ENCODE measurements around the gene PCSK9.
A peak's percentile ranks its signal among the peaks of the same experiment; 100 is the strongest.

The PCSK9 gene

GRCh38 chr1:55060133-55060999, 21.0 kb downstream of the PCSK9 start:
- DNase-seq = no peak

- DNase-seq = no peak
Observed at GRCh38 chr1:55061000-55061705, 21.8 kb downstream of the PCSK9 start.

GRCh38 chr1:55061706-55062321, 22.5 kb downstream of the PCSK9 start:
- DNase-seq = no peak

DNA sequence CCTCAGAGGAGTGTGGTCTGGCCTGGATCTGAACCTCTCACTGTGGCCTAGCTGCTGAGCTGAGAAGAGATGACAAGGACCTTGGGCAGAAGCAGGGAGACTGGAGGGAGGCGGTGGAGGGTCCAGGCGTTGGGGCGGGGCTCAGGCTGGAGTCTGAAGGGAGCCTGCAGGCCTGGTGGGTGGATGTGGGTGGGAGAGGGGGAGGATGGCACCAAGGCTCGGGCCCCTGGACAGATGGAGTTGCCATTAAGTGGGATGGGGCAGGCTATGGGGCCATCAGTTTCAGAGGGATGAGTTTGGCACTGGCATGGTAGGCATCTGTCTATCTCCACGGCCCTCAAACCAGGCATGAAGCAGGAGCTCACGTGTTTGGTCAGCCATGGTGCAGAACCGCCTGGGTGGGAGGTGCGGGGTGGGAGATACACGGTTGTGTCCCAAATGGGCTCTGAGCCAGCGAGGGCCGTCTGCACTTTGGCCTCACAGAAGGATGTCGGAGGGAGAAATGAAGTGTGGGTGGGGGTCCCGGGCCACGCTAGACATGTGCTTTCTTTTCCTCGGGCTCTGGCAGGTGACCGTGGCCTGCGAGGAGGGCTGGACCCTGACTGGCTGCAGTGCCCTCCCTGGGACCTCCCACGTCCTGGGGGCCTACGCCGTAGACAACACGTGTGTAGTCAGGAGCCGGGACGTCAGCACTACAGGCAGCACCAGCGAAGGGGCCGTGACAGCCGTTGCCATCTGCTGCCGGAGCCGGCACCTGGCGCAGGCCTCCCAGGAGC, 23.6 kb downstream of the PCSK9 start:
- no peak for DNase-seq

DNA sequence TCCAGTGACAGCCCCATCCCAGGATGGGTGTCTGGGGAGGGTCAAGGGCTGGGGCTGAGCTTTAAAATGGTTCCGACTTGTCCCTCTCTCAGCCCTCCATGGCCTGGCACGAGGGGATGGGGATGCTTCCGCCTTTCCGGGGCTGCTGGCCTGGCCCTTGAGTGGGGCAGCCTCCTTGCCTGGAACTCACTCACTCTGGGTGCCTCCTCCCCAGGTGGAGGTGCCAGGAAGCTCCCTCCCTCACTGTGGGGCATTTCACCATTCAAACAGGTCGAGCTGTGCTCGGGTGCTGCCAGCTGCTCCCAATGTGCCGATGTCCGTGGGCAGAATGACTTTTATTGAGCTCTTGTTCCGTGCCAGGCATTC, 24.2 kb downstream of the PCSK9 start:
- no peak for DNase-seq

DNA sequence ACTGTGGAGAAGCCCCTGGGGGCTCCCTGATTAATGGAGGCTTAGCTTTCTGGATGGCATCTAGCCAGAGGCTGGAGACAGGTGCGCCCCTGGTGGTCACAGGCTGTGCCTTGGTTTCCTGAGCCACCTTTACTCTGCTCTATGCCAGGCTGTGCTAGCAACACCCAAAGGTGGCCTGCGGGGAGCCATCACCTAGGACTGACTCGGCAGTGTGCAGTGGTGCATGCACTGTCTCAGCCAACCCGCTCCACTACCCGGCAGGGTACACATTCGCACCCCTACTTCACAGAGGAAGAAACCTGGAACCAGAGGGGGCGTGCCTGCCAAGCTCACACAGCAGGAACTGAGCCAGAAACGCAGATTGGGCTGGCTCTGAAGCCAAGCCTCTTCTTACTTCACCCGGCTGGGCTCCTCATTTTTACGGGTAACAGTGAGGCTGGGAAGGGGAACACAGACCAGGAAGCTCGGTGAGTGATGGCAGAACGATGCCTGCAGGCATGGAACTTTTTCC, 24.8 kb downstream of the PCSK9 start:
- DNase-seq = no peak

- DNase-seq = peak; percentile 33
Observed at GRCh38 chr1:55064861-55065263, 25.5 kb downstream of the PCSK9 start.

DNA sequence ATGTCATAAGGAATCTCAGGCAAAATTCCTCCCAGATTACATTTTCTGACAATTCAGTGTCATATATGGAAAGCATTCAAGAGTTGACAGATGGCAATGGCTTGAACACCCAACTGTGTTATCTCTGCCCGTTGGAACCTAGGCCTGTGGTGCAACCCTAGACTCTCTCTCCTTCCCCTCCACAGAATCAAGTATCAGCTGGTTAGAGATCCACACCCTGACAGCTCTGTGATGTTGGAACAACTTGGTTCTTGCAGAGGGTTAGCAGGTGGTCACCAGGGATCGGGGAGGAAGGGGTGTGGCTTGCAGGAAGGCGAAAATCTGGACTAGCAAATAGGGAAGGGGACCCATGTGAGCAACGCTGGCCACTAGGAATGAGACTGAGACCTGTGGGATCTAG, 26.3 kb downstream of the PCSK9 start:
- no peak for DNase-seq

DNA sequence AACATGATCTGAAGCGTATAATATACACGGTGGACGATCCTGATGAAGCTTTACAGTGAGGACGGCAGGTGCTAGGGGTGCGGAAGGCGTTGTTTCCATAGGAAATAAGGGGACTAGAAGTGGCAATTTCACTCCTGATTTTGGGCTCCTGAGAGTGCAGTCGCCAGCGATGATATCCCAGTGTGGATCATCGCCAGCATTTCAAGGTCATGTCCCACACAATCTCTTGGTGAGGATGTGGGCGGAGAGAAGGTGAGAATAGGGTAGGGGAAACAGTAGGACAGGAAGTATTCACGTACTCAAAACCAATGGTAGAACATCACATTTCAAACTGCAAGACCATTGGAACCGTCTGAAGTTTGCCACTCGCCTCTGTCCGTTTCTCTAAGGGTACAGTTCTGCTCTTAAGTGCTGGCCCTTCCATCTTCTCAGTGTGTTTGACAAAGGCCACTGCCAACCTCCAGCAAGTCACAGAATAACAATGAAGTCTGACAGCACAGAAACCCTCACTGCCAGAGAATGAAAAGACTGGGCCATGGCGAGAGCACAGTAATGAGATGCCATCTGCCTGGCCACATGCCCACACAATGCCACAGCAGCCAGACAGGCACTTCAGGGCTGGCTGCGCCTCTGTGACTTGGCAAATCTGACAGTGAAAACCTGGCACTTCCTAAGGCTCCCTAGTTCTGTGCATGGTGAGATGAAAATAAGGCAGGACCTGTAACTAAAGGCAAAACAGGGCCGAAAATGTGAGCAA, 27.9 kb downstream of the PCSK9 start:
- DNase-seq = no peak

DNA sequence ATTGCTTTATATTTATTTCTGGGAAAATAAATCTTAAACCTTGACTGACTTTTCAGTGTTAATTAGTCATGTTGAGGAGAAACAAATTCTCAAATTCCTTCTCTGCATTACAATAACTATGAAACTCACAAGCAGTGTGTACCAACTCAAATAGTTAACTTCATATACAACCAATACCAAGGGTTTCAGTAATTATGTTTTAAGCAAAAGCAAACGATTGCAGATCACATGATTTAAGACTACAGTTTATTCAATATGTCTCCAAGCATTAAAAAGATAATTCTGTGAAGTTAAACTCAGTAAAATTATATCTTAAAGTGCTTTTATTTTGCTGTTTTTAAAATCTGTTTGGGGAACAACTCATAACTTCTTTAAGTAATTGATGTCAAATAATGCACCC, 28.6 kb downstream of the PCSK9 start:
- no peak for DNase-seq

GRCh38 chr1:55068638-55069037, 29.3 kb downstream of the PCSK9 start:
- DNase-seq = no peak

- DNase-seq = no peak
Observed at GRCh38 chr1:55069280-55069679, 29.9 kb downstream of the PCSK9 start.

DNA sequence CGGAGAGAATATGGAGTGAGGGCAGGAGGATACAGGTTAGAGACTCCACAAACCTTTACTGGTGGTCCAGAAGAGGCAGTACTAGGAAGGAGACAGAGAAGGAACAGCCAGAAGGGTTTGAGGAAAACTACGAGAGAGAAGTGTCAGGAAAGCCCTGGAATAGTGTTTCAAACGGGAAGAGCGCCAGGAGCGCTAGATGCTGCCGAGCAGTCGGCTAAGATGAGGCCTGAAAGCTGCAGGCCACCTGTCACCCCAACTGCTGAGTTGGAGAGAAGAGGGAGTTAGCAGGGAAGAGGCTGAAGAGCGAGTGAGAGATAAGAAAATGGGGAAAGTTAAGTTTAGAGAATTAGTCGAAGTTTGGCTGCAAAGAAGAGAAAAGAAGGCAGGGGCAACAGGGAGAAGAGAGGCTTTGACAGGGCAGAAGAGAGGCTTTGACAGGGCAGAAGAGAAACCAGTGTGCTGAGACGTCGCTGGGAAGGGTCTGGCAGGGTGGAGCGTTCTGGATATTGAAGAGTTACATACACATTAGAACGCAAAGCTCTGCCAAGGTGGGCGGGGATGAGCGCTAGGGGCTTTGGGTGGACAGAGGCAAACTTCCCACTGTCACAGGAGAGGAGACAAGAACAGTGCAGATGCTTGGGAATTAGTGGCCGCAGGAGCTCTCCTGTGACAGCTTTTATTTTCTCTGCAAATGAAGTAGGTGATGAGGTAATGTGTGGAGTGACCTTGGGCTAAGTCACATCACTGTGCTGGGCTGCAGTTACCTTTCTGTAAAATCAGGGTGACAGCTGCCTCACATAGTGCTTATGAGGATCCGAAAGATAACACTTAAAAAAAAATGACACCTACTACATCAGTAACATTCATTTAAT, 31.2 kb downstream of the PCSK9 start:
- DNase-seq = no peak

GRCh38 chr1:55071477-55071876, 32.1 kb downstream of the PCSK9 start:
- peak; percentile 27 for DNase-seq

DNA sequence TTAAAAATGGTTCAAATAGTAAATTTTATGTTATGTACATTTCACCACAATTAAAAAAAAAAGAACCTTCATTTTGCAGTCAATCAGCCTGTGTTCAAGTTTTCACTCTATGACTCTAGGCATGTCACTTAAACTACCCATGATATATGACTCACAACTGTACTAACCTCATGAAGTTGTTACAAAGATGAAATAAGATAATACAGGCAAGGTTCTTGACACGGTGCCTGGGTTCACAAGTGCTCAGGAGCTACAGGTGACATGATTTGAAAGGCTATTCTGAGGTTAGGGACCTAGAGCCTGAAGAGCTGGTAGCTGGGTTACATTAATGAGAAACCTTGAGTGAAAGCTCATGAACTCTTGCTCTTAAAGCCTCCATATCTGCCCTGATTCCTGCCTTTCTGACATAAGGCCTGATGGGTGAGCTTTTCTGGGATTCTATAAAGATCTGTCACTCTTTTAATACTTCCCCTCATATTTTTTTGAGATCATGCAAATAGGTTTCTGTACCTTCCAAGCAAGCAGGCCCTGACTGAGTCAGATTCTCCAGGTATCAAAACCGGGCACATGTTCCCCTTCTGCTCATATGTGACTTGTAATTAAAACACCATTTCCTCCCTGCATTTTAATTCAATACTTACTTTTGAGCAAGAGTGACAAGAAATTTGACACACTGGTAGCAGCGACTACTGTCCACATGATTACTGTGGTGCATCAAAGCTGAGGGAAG, 34.0 kb downstream of the PCSK9 start:
- DNase-seq = no peak

DNA sequence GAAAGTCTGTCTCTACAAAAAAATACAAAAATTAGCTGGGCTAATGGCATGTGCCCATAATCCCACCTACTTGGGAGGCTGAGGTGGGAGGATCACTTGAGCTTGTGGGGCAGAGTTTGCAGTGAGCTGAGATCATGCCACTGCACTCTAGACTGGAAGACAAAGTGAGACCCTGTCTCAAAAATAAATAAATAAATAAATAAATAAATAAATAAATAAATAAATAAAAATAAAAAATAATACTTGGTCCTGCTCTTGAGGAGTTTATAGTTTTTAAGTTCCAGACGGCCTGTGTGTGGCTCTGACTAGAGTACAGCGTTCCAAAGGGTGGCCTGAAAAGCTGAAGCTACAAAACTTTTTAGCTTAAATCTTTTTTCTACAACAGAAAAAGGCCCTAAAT, 35.1 kb downstream of the PCSK9 start:
- no peak for DNase-seq

- DNase-seq = no peak
Observed at GRCh38 chr1:55076356-55076755, 37.0 kb downstream of the PCSK9 start.

GRCh38 chr1:55078470-55078869, 39.1 kb downstream of the PCSK9 start:
- no peak for DNase-seq

DNA sequence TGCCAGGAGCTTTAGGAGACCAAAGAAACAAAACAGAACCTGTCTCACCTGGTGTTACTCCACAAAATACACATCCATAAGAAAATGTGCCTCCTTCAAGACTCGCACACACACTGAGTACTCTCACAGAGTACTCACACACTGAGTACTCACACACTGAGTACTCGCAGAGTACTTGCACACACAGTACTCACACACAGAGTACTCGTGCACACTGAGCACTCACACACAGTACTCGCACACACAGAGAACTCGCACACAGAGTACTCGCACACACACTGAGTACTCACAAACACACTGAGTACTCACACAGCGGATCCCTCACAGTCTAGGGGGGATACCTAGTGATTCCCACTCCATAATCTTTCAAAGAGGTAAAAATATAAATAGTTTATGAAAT, 40.3 kb downstream of the PCSK9 start:
- DNase-seq = no peak

DNA sequence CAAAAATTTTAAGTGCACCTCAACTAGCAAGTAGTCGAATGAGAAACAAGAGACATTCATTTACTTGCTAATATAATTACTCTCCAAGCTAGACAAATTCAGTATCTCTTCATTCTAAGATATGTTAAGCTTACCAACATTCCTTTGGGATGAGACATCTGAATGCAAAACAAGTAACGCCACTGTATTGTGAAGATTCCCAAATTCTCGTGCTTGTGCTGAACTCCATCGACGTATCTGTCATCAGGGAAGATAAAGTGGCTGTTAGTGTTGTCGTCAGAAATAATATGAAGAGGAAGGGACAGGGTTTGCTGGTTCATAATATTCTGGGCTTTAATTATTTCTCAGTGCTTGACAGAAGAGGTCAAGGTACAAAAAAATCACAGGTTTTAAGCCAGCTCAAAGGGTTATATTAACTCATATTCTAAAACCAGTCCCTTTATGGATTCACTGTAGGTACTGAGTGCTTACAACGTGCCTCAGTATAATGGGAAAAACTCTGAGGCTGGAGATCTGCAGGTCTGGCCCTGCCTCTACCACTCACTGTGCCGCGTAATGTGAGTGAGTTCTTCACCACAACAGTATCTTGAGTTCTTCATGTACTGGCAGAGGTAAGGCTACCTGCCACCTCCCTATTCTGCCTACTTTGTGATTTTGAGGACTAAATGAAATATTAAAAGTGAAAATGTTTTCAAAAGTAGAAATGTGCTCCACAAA, 42.0 kb downstream of the PCSK9 start:
- peak; percentile 56 for DNase-seq

Measured in kidney glomerular epithelial cell (primary cell).